GM12878 (cell line): ENCODE data around the gene PPP6C. TPM values are rescaled to one million over a fixed set of nuclear protein-coding genes. Genes with fewer than 3 reads are reported as not detected.

Experiments used
- ATAC-seq: fragments of 200-7000 bp; cut with Tn5 transposase; 3 replicates; pipeline ENCODE4 v1.9.1; 2020; ENCODE audit warnings: mild to moderate bottlenecking, moderate library complexity
- BruUV-seq: library from RNA; stranded (reverse); fragments of 400-500 nt; replicated peaks from 2 replicates; lab custom pipeline; 2021; lab: Mats Ljungman, UMichigan
- CTCF ChIA-PET: fragments of 300-600 bp; sonication (Branson Sonifier 250); formaldehyde crosslinking; extraction: SDS; loops from one replicate; lab custom pipeline; 2021; ENCODE audit warnings: inconsistent platforms; lab: Yijun Ruan, JAX
- POLR2A ChIA-PET: fragments of 350-600 bp; formaldehyde crosslinking; extraction: SDS; loops from one replicate; lab custom pipeline; 2021; ENCODE audit warnings: inconsistent platforms; lab: Charles Lee
- RAD21 ChIA-PET: fragments of 300-600 bp; sonication (Branson Sonifier 250); formaldehyde crosslinking; loops from one replicate; lab custom pipeline; 2023; ENCODE audit warnings: antibody characterized with exemption; ENCODE audit not compliant: unreplicated experiment; lab: Charles Lee
- SMC1A ChIA-PET: fragments of 300-600 bp; sonication (Branson Sonifier 250); formaldehyde crosslinking; loops from one replicate; lab custom pipeline; 2023; ENCODE audit not compliant: unreplicated experiment, uncharacterized antibody; lab: Charles Lee
- DNase-seq: peaks from one replicate; pipeline ENCODE4 v3.0.0-alpha.2; 2011; ENCODE audit warnings: low read depth, low spot score
- FAIRE-seq: peaks from 3 replicates; lab custom pipeline; 2011; peaks lifted over from hg19 to GRCh38; lab: Jason Lieb, UNC
- H2AFZ ChIP-seq: 2 replicates; pipeline ENCODE4 v1.6.0; 2011; ENCODE audit warnings: low read depth, low read length, control low read depth; ENCODE audit not compliant: control insufficient read depth
- H3K27ac ChIP-seq: 2 replicates; pipeline ENCODE4 v1.5.1; 2011; ENCODE audit warnings: control low read depth; ENCODE audit not compliant: control insufficient read depth, insufficient read depth
- H3K27me3 ChIP-seq, 2 experiments: replicated peaks in 1 of 2; 2 replicates each; pipeline versions ENCODE4 v1.6.0 to v1.6.1; 2011; ENCODE audit warnings: low read length in 1 of 2; ENCODE audit not compliant: control insufficient read depth in 2 of 2, insufficient read depth in 2 of 2
- H3K36me3 ChIP-seq, 2 experiments: 2 replicates each; pipeline ENCODE4 v1.5.1; 2011; ENCODE audit warnings: low read length in 1 of 2; ENCODE audit not compliant: control insufficient read depth in 2 of 2, insufficient read depth in 2 of 2
- H3K4me1 ChIP-seq: 2 replicates; pipeline ENCODE4 v1.6.1; 2011; ENCODE audit warnings: mild to moderate bottlenecking, low read length, moderate library complexity, mixed read lengths; ENCODE audit not compliant: control insufficient read depth, insufficient read depth
- H3K4me2 ChIP-seq: 2 replicates; pipeline ENCODE4 v1.6.0; 2011; ENCODE audit warnings: control low read depth; ENCODE audit not compliant: control insufficient read depth, insufficient read depth
- H3K4me3 ChIP-seq: fragments of 200-600 bp; sonication (generic); 2 replicates; pipeline ENCODE4 v1.5.1; 2016
- H3K79me2 ChIP-seq: 2 replicates; pipeline ENCODE4 v1.6.0; 2011; ENCODE audit warnings: low read length; ENCODE audit not compliant: control insufficient read depth, insufficient read depth
- H3K9ac ChIP-seq: 2 replicates; pipeline ENCODE4 v1.8.0; 2011; ENCODE audit warnings: low read length, control low read depth, mixed read lengths; ENCODE audit not compliant: control insufficient read depth, insufficient read depth
- H3K9me3 ChIP-seq: replicated peaks from 3 replicates; pipeline ENCODE4 v1.5.1; 2011; ENCODE audit warnings: mild to moderate bottlenecking, low read length; ENCODE audit not compliant: control insufficient read depth, insufficient read depth
- H4K20me1 ChIP-seq: 2 replicates; pipeline ENCODE4 v1.6.0; 2011; ENCODE audit not compliant: control insufficient read depth, insufficient read depth
- NFYA ChIP-seq: IDR thresholded peaks from 2 replicates; pipeline ENCODE4 v1.6.1; 2011; ENCODE audit warnings: low read depth, mild to moderate bottlenecking, low read length, improper control_type of control experiment, borderline replicate concordance
- NR2F1 ChIP-seq: fragments of 450-650 bp; conservative IDR thresholded peaks from 2 replicates; pipeline ENCODE4 v1.6.1; 2017; ENCODE audit warnings: mild to moderate bottlenecking
- PML ChIP-seq: IDR thresholded peaks from 2 replicates; pipeline ENCODE4 v1.6.1; 2012; ENCODE audit warnings: low read length, inconsistent platforms
- POU2F2 ChIP-seq: IDR thresholded peaks from 3 replicates; pipeline ENCODE4 v1.6.1; 2011; ENCODE audit warnings: low read depth, mild to moderate bottlenecking, low read length, borderline replicate concordance
- SMC3 ChIP-seq: IDR thresholded peaks from 2 replicates; pipeline ENCODE4 v1.6.1; 2011; ENCODE audit warnings: low read length, improper control_type of control experiment, borderline replicate concordance
- STAT3 ChIP-seq: IDR thresholded peaks from 2 replicates; pipeline ENCODE4 v1.6.1; 2011; ENCODE audit warnings: low read depth, low read length, improper control_type of control experiment
- TAF1 ChIP-seq: IDR thresholded peaks from 2 replicates; pipeline ENCODE4 v1.6.1; 2011; ENCODE audit warnings: mild to moderate bottlenecking, low read depth, low read length, borderline replicate concordance
- TARDBP ChIP-seq: IDR thresholded peaks from 2 replicates; pipeline ENCODE4 v1.6.1; 2016; ENCODE audit warnings: borderline replicate concordance
- YY1 ChIP-seq: IDR thresholded peaks from 2 replicates; pipeline ENCODE4 v1.6.1; 2011; ENCODE audit warnings: low read depth, mild to moderate bottlenecking, low read length
- ZNF217 ChIP-seq: fragments of 450-650 bp; IDR thresholded peaks from 2 replicates; pipeline ENCODE4 v1.6.1; 2017; ENCODE audit warnings: antibody characterized with exemption, mild to moderate bottlenecking
- ZNF384 ChIP-seq: IDR thresholded peaks from 2 replicates; pipeline ENCODE4 v1.6.1; 2012; ENCODE audit warnings: low read depth, mild to moderate bottlenecking, low read length, improper control_type of control experiment, borderline replicate concordance
- WGBS: methylation state at CpG from one replicate; pipeline ENCODE4 v1.1.6; 2016; ENCODE audit warnings: low lambda C conversion rate; ENCODE audit not compliant: insufficient replicate concordance, insufficient coverage; ENCODE audit errors: missing lambda C conversion rate; 5-methylcytosine and 5-hydroxymethylcytosine counted together
- in situ Hi-C: fragments of 300-500 bp; cut with MboI; formaldehyde crosslinking; loops from 9 replicates; pipeline ENCODE4 v1.14.3; 2018; ENCODE audit warnings: mixed read lengths
- intact Hi-C: fragments of 100-400 bp; cut with micrococcal nuclease; formaldehyde crosslinking; loops from one replicate; pipeline ENCODE4 v1.14.2; 2022; ENCODE audit not compliant: unreplicated experiment
- polyA plus RNA-seq, 11 experiments: library from polyadenylated mRNA; depleted of rRNA in 4 of 11; unstranded in 6 of 11; stranded (reverse) in 5 of 11; fragments of >200 nt; fragmentation: Nextera tagmentation in 4 of 11; fragmentation: Illumina TruSeq in 1 of 11; extraction: Ambion mirVana in 4 of 11; extraction: Trizol in 1 of 11; gene quantifications; 1 replicate in 1 of 11; 2 replicates in 10 of 11; pipeline versions ENCODE4 v1.2.1 to v1.2.3, GENCODE V29; 2011 to 2016; ENCODE audit warnings: inconsistent platforms in 2 of 11, missing spikeins in 2 of 11, low read depth in 1 of 11
- total RNA-seq, 4 experiments: library from RNA; depleted of rRNA in 3 of 4; stranded (reverse); fragments of >200 nt in 3 of 4; fragmentation: Illumina TruSeq in 1 of 4; extraction: Trizol in 1 of 4; gene quantifications; 2 replicates each; pipeline versions ENCODE4 v1.2.1 to v1.2.3, GENCODE V29; 2013 to 2021
- TF ChIP-seq, protein P1 (sequence below): IDR thresholded peaks from 2 replicates; pipeline ENCODE4 v1.6.1; 2011; ENCODE audit warnings: borderline replicate concordance, low read depth, mild to moderate bottlenecking, moderate library complexity, mixed read lengths, low read length; ENCODE audit not compliant: insufficient read depth; ENCODE audit errors: extremely low read length
- TF ChIP-seq, protein P2 (sequence below): fragments of 450-650 bp; IDR thresholded peaks from 2 replicates; pipeline ENCODE4 v1.6.1; 2017; ENCODE audit warnings: mild to moderate bottlenecking, low read depth, inconsistent platforms; ENCODE audit not compliant: poor library complexity, severe bottlenecking
- TF ChIP-seq, protein P3 (sequence below): fragments of 450-650 bp; formaldehyde crosslinking; IDR thresholded peaks from 2 replicates; pipeline ENCODE4 v1.5.0; 2022; ENCODE audit warnings: mild to moderate bottlenecking, missing genetic modification characterization

Gene PPP6C
- total and polyA plus RNA-seq, 10 of the 15 experiments (the other 5 are each of a cell fraction or from before 2014, with no cell fraction given) = 26.8 to 45.3 (median 37.1) TPM

DNA sequence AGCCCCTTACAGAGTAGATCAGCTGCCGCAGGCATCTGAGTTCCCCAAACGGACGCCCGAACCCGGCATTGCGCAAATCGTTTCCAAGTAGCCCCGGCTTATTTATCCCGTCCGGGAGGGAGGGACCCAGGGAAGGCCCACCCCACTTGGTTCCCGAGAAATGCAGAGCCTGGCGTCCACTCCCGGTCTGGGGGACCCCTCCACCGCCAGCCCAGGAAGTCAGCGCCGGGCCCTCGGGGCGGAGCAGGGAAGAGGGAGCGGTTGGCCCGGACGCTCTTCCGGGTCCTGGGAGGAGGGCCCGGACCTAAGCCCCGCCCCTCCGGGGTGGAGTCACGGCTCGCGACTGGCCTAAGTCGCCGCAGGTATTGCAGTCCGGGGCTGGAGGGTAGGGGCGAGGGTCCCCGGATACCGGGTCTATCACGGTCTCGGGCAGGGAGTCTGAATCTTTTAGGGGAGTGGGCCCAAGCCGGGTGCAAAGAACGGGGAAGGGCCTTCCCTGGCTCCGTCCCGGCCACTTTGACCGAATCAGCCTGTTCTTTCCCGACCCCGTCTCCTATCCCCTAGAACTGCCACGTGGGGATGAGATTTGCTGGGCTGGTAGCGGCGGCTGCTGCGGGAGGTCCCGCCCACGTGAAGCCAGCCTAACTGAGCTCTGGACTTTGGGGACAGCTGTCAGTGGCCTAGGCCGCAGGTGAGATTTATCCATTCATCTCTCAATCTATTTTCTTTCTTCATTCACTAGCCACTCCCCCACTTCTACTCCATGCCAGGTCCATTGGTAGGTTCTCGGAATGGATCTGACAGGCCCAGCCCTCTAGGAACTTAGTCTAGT lies 10.8 kb upstream of the PPP6C start, which contains the start of gene RABEPK:
TSS of gene RABEPK (plus strand) at position 327 of the 832 bp plus-strand sequence. CDS start 2,472 bp downstream, outside the sequence.
- Histone ChIP-seq H2AFZ (peak within 1 kb of the TSS; percentile 93), H3K9me3 (no peaks in the 10 kb centered on the region), H3K4me1 (peaks cover 3% of the 10 kb centered on the region), H3K4me3 (peak within 1 kb of the TSS; percentile 99), H3K4me2 (peak within 1 kb of the TSS; percentile 90), H3K27ac (peak within 1 kb of the TSS; percentile 81), H3K9ac (peak within 1 kb of the TSS; percentile 85), H3K27me3 (no peaks in the 10 kb centered on the region; a peak in 1 of 4 replicates), H3K79me2 (peaks cover 10% of the 10 kb centered on the region), H4K20me1 (no peaks in the 10 kb centered on the region), H3K36me3 (no peaks in the 10 kb centered on the region)
- ChIA-PET POLR2A (interaction anchor here (0.6 to 1.9 kb wide), 11 partner anchors 10 to 362 kb away, joined by 3 to 9 read pairs (median 4); partner anchors contain the start of gene HSPA5), SMC1A (interaction anchor here (0.8 to 1.3 kb wide), 2 partner anchors 10 to 259 kb away, joined by 3 to 5 read pairs; partner anchors contain the start of gene GOLGA1), RAD21 (interaction anchor here (0.8 kb wide), 1 partner anchor 432 kb away, joined by 3 read pairs; no protein-coding TSS in a partner anchor), CTCF (interaction anchor here (1.0 to 1.1 kb wide), 2 partner anchors 14 to 41 kb away, joined by 3 to 4 read pairs; partner anchors contain the start of gene HSPA5)
- intact Hi-C loops = loop anchor here (1.0 to 5.0 kb wide), 2 partner anchors 10 to 62 kb away; partner anchors contain the start of gene GAPVD1
- DNase-seq (peak; percentile 60), FAIRE-seq (peak; percentile 47), ATAC-seq (peak; percentile 99)
- WGBS = under 1% methylated on average over 51 of the region's 51 CpGs
- BruUV-seq = TSS peak; percentile 82
- in situ Hi-C loops = no loop called here
- TF ChIP-seq SMC3 (no peak), YY1 (peak; percentile 70; the same call in 1 of the 2 replicates), TARDBP (no peak), ZNF384 (no peak), ZNF217 (no peak), NFYA (no peak), POU2F2 (peak; percentile 55; the same call in 1 of the 3 replicates), PML (peak; percentile 39), STAT3 (no peak), NR2F1 (peak; percentile 46; the same call in 1 of the 2 replicates), TAF1 (peak; percentile 72; the same call in 1 of the 2 replicates)
- TF ChIP-seq, protein P1, sequence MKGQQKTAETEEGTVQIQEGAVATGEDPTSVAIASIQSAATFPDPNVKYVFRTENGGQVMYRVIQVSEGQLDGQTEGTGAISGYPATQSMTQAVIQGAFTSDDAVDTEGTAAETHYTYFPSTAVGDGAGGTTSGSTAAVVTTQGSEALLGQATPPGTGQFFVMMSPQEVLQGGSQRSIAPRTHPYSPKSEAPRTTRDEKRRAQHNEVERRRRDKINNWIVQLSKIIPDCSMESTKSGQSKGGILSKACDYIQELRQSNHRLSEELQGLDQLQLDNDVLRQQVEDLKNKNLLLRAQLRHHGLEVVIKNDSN = no peak
- TF ChIP-seq, protein P2, sequence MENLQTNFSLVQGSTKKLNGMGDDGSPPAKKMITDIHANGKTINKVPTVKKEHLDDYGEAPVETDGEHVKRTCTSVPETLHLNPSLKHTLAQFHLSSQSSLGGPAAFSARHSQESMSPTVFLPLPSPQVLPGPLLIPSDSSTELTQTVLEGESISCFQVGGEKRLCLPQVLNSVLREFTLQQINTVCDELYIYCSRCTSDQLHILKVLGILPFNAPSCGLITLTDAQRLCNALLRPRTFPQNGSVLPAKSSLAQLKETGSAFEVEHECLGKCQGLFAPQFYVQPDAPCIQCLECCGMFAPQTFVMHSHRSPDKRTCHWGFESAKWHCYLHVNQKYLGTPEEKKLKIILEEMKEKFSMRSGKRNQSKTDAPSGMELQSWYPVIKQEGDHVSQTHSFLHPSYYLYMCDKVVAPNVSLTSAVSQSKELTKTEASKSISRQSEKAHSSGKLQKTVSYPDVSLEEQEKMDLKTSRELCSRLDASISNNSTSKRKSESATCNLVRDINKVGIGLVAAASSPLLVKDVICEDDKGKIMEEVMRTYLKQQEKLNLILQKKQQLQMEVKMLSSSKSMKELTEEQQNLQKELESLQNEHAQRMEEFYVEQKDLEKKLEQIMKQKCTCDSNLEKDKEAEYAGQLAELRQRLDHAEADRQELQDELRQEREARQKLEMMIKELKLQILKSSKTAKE = no peak
- TF ChIP-seq, protein P3, sequence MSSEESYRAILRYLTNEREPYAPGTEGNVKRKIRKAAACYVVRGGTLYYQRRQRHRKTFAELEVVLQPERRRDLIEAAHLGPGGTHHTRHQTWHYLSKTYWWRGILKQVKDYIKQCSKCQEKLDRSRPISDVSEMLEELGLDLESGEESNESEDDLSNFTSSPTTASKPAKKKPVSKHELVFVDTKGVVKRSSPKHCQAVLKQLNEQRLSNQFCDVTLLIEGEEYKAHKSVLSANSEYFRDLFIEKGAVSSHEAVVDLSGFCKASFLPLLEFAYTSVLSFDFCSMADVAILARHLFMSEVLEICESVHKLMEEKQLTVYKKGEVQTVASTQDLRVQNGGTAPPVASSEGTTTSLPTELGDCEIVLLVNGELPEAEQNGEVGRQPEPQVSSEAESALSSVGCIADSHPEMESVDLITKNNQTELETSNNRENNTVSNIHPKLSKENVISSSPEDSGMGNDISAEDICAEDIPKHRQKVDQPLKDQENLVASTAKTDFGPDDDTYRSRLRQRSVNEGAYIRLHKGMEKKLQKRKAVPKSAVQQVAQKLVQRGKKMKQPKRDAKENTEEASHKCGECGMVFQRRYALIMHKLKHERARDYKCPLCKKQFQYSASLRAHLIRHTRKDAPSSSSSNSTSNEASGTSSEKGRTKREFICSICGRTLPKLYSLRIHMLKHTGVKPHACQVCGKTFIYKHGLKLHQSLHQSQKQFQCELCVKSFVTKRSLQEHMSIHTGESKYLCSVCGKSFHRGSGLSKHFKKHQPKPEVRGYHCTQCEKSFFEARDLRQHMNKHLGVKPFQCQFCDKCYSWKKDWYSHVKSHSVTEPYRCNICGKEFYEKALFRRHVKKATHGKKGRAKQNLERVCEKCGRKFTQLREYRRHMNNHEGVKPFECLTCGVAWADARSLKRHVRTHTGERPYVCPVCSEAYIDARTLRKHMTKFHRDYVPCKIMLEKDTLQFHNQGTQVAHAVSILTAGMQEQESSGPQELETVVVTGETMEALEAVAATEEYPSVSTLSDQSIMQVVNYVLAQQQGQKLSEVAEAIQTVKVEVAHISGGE (CRISPR knock-in tag) = 0 out of 2 replicates have a peak, but pooled peaks have one; percentile 28
